ENCODE results near the gene SULT2B1.

The SULT2B1 gene

GRCh38 chr19:48600679-48601417 lies 48.9 kb downstream of the SULT2B1 start:
- DNase-seq (ENCODE audit: low read depth), result no peak

DNA sequence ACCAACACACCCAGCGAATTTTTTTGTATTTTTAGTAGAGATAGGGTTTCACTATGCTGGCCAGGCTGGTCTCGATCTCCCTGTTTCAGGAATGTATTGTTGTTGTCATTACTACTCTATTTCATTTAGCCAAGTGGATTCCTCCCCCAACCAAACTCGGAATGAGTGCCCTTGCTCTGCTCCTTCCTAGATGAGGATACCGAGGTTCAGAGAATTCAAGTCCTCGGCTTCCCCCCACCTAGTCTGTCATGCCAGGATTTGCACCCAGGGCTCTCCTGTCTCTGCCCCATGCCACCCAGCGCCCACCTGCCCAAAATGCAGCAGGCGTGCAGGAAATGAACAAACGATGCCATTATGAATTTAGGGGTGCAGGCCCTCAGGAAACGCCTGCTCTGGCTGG lies 51.0 kb downstream of the SULT2B1 start:
- DNase-seq (ENCODE audit: low read depth), result no peak

DNA sequence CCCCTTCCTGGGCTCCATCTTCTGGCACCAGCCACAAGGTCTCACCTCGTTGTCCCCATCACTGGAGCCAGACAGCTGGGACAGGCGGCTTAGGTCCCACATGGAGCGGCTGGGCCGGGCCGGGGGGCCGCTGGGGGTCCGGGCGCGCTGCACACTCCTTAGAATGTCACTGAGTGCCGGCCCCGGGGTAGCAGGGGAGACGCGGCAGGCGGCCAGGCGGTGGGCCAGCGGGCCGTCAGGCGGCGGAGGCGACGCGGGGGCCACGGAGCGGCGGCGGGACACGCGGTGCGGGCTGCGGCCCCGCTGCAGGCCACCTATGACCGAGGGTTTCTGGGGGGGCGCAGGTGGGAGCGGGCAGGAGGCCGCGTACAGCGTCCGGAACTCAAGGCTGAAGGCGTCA lies 51.5 kb downstream of the SULT2B1 start:
- no peak for DNase-seq (ENCODE audit: low read depth)

- DNase-seq (ENCODE audit: low read depth), result no peak
Observed at GRCh38 chr19:48603850-48604249, 51.9 kb downstream of the SULT2B1 start.

GRCh38 chr19:48606463-48607358 lies 54.7 kb downstream of the SULT2B1 start, which contains the start of gene SPACA4:
TSS of gene SPACA4 (plus strand) at chr19:48606742. CDS start at chr19:48606979, 237 bp downstream.
- DNase-seq (ENCODE audit: low read depth), result no peak

DNA sequence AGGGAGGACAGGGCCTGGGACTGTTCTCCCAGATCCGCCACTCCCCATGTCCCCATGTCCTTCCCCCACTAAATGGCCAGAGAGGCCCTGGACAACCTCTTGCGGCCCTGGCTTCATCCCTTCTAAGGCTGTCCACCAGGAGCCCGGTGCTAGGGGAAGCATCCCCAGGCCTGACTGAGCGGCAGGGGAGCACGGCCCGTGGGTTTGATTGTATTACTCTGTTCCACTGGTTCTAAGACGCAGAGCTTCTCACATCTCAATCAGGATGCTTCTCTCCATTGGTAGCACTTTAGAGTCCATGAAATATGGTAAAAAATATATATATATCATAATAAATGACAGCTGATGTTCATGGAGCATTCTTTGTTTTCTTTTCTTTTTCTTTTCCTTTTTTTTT lies 55.4 kb downstream of the SULT2B1 start:
- no peak for DNase-seq (ENCODE audit: low read depth)

- peak; percentile 22 for DNase-seq (ENCODE audit: low read depth)
Observed at GRCh38 chr19:48608798-48609263, 56.9 kb downstream of the SULT2B1 start.

DNA sequence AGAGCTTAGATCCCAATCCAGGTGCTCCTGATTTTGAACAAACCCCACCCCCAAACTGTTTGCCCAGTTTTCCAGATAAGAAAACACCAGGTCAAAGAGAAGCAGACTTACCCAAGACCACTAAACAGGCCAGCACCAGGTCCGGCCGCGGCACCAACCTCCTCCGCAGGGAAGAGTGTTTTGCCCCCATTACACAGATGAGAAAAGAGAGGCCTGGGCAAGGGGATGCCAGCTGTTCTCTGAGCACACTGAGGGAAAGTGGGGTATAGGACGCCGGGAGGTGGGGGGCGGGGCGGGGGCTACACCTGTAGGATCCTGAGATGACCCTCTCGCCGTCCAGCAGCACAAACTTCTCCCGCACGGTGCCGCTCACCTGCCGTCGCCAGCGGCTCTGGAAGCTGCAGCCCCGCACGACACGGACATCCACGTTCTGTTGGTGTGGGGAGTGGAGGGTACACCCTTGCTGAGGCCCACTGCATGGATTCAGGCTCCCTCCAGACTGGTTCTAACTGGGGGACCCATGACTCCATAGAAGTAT lies 57.7 kb downstream of the SULT2B1 start:
- no peak for DNase-seq (ENCODE audit: low read depth)

GRCh38 chr19:48611872-48612271 lies 59.9 kb downstream of the SULT2B1 start:
- no peak for DNase-seq (ENCODE audit: low read depth)

DNA sequence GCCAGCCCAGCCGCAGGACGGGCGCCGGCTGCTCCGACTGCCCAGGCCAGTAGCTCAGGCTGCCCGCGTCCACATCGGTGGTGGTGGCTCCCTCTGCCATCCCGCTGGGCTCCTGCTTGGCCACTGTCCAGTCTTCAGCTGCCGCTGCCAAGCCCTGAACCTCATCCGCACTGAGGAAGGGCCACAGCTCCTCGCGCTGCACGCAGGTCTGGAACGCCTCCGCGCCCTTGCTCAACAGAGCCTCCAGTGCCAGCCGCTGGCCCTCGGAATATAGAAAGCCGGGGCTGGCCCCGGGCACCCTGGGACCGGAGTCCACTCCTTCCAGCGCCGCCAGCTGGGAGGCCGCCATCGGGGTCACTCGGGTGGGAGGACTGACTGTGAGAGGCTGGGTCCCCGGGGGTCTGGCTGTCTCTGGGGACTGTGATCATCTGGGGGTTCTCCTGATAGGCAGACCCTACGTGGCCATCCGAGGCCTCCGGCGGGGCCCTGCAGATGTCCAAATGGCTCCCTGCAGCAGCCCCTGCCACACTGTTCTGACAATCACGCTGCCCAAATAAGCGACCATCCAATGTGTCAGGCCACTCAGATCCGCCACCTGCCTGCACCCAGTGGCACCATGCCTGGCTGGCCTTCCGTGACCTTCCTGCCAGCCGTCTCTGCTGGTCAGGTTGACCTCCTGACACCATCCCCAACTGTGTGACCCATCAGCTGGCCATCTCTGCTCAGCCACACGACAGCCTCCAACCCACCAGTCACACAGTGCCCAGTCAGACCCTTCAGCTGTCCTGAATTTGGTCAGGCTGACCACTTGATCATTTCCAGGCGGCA lies 61.3 kb downstream of the SULT2B1 start:
- no peak for DNase-seq (ENCODE audit: low read depth)

- no peak for DNase-seq (ENCODE audit: low read depth)
Observed at GRCh38 chr19:48613852-48614435, 62.0 kb downstream of the SULT2B1 start.

DNA sequence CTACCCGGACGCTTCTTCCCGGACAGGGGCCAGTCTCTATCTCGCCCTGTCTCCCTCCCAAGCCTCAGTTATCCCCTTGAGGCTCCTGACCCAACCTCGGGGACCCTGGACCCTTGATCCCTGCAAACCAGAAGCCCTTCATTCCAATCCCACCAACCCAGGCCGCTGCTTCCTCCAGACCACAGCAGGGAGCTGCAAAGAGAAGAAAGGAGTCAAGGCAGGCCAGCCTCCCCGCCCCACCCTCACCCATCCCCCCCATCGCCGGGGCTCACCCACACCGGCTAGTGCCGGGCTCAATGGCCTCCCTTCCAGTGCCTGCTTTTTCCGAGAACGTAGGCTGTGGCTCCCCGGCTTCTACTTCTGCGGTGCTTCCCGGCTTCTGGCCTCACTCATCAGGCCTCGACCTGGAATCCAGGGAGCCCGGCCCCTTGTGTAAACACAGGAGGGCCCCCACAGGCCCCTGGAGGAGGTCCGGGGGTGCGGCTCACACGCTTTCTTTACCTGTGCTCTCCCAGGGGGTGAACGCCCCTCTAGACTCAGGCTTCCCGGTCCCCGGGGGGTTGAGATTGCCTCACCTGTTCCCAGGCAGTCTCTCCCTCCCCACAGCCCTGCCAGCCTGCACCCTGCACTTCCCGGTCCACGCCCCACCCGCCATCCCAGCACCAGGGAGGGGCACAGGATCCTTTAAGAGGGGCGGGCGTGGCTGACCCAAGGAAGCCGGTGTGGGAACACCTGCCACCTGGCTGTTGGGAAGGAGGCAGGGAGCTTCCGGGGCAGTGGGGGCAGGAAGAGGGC lies 62.7 kb downstream of the SULT2B1 start, which contains the start of gene FAM83E:
Gene FAM83E (minus strand): TSS at position 641 of the 795 bp plus-strand sequence. CDS start 1,704 bp downstream, outside the sequence.
- DNase-seq (ENCODE audit: low read depth), result no peak

DNA sequence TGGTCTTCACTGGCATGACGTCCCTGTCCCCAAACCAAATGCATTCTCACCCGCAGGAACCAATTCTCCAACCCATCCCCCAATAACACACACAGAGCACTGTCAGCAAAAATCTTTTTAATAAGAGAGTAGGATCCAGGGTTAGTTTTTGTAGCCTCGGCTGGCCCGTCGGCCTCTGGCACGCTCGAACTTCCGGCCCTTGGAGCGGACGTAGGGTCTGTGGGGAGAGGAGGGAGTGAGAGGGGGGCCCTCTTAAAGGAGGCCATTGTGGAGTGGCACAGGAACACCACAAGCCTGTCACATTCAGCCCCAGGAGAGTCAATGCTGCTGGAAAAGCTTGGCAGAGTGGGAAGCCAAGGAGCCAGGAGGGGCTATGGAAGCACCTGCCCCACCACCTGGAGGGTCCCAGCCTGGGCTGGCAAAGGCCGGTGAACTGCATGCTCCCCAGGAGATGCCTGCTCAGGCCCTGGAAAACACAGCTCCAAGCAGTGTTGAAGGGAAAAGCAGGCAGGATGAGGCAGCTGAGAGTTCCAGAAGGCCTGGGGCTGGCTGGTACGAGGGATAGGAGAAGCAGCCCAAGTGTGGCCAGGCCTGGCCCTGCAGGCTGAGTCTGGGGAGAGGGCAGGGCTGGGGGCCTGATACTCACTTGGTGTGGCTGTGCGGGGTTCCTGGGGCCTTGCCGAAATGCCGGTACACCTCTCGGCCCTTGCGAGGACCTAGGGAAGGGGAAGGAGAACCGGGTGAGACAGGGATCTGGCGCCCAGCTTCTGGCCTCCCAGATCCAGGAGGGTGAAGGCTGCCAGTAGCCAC lies 63.5 kb downstream of the SULT2B1 start:
- no peak for DNase-seq (ENCODE audit: low read depth)

GRCh38 chr19:48616041-48616436 lies 64.1 kb downstream of the SULT2B1 start:
- no peak for DNase-seq (ENCODE audit: low read depth)

GRCh38 chr19:48616491-48617056 lies 64.6 kb downstream of the SULT2B1 start:
- DNase-seq (ENCODE audit: low read depth), result no peak

DNA sequence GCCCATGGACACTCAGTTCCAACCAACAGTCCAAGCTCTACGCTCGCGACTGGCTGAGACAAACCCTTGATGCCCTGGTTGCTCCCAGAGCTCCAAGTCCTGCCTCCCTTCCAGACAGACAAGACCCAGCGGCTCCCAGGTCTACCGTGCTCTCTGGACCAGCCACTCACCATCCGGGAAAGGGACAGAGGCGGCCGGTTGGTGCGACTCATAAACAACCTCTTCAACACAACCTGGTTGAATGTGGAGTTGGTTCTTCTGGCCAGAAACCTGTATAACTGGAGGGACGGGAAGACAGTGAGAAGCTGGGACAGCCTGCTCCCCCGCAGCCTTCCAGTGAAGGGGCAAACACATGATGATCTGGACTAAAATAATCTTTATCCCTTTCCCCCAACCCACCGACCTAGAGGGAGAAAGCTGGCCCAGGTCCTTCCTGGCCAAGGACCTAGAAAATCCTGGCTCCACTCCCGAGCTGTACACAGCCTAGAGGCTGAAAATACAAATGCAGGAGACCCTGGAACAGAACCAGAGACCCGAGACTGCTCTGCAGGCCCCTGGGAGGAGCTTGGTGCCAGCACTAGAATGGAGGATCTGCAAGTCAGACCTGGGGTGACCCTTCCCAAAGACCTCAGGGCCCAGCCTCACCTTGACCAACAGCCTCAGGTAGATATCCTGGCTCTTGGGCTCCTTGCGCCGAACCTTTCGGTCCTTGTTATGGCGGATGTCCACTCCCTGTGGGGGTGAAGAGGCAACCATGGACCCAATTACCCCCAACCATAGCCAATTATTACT lies 65.4 kb downstream of the SULT2B1 start:
- DNase-seq (ENCODE audit: low read depth), result no peak

DNA sequence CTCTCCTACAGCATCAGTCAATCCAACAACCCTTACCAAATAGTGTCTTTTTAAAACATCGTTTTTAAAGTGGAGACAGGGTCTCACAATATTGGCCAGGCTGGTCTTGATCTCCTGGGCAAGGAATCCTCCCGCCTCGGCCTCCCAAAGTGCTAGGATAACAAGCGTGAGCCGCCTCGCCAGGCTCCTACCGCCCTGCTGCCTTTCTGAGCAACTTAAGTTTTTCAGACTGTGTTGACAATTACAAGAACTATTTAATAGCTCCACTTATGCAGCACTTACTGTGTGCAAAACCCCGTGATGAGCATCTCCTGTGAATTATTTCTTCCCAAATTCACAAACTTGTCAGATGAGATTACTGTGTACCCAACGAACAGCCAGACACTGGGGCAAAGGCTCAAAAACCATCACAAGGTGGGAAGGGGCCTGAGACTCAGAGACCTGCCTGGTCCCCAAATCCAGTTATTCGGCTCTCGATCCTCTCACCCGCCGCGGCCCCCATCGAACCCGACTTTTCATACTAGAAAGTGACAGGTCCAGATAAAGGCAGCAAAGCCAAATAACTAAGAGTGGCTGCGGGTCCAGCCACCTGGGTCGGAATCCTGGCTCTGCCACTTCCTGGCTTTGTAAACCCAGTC lies 66.4 kb downstream of the SULT2B1 start:
- DNase-seq (ENCODE audit: low read depth), result no peak
